SIG-M5 treated with dmso at 0.1 percent for 504 hours (cell line): Measurements from ENCODE around the gene DCDC1.

Experiments used
- DNase-seq: peaks from one replicate; lab custom pipeline; 2025; ENCODE audit not compliant: unreplicated experiment; lab: John Stamatoyannopoulos, UW

Gene DCDC1

DNA sequence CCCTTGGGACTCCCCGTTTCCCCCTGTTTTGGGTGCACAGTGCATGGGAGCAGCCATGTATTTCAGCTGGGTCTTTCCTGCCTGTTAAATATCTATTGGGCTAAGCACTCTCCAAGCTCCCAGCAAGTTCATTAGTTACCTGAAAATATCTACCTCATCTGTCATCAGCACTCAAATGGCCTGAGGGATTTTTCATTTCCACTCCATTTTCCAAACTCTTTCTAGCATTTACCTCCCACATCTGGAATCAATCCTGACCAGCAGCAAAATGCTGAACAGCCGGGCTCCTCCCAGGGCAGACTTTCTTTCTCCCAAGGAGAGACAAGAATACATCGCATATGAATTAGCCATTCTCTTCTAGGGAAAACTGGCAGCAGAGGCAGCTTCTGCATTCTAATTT, 509.9 kb downstream of the DCDC1 start:
- DNase-seq: no peak

DNA sequence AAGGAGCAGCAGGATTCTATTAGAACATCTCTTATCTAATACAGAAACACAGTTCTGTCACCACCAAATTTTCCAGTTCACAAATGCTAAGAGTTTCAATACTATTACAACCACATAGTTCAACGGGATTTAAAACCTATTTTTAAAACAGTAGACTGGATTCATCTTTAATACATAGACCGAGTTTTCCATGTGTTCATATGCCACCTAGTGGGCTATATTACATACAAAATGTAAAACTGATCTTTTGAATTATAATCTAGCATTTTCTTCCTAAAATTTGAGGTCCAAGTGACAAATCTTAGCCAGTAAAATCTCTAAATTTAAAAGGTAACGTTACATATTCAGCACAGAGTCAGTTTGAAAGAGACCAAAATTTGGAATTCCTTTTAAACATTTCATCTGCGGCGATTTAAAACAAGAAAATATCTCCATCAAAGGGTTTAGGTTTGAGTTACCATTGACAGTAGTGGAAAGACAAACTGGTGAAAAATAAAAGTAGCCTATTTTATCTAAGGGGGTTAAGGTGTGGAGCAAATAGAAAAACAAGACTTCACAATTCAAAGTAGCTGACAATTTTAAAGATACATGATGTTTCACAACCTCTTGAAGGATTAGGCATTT, 514.0 kb downstream of the DCDC1 start:
- DNase-seq: no peak

DNA sequence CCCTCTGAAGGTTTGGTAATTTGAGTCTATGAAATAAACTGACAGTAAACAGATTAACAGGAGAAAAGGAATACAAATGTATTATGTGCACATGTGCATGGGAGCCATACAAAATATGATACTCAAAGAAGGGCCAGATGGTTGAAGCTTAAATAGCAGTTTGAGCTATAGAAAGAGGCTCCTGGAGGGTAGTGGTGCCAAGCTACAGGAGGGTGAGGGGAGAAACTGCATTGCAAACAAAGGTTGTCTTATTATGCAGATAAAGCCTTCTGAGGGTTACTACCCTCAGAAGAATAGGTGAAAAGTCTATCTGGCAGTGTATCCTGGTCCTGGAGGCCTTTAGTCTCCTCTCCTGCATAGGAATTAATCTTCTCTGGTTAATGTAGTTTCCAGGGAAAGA, 516.1 kb downstream of the DCDC1 start:
- DNase-seq: no peak

DNA sequence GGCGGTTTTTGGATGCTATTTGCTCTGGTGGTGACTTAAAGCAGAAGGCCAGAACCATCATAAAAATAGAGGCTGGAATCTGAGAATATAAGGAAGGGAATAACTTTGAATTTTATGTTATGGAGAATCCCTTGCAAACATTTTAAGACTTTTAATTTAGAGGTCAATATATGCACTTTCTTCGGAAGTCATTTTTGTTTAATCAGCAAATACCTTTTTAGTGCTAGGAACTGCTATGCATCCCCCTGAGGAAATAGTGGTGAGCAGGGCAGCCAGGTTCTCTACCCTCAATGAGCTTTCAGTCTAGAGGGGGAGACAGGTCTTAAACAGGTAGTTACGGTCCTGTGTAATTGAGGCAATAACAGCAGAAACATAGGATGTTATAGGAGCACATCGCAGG, 516.9 kb downstream of the DCDC1 start:
- DNase-seq: no peak

DNA sequence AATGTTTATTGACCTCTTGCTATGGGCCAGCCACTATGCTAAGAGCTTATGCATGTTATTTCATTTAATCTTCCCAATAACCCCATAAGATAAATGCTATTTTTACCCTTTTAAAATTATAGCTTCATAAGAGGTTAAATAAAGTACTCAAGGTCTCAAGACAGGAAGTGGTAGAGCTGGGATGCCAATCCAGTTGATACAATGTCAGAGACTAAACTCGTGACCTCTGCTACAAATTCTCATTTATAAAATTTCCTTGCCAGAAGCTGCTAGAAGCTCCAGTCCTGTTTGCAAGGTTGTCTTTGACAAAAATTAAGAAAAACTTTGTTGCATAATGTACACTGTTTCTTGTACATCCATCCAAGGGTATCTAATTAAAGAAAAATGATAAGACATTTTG, 517.4 kb downstream of the DCDC1 start:
- DNase-seq: no peak

DNA sequence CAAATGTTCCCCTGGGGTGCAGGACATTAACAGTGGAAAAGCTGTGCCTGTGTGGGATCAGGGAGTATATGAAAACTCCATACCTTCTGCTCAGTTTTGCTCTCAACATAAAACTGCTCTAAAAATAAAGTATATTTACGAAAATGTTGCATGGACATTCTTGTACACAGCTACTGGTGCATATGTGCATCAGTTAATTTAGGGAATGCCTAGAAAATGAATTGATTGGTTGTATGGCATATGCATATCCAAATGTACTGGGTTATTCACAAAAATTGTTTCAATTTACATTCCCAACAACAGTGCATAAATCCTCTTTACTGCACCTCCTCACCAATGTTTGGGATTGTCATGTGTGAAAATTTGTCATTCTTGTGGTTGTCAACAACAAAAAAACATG, 532.3 kb downstream of the DCDC1 start:
- DNase-seq: no peak

DNA sequence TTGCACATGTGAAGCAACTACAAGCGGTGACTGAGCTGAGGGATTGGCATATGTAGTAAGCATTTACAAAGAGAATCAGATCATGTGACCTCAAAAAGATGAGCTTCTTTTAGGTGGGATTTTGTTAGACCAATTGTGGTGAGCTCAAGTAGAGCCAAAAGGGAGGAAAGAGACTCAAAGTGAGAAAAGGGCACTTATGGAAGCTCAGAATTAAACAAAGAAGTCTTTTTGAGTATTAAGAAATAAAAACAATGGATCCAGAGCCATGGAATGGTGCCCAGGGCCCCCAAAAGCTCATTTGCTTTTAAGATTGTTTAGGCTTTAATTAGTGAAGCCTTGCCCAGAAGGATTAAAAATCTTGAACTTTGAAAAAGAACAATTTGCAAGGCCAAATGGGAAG, 536.7 kb downstream of the DCDC1 start:
- no peak for DNase-seq

DNA sequence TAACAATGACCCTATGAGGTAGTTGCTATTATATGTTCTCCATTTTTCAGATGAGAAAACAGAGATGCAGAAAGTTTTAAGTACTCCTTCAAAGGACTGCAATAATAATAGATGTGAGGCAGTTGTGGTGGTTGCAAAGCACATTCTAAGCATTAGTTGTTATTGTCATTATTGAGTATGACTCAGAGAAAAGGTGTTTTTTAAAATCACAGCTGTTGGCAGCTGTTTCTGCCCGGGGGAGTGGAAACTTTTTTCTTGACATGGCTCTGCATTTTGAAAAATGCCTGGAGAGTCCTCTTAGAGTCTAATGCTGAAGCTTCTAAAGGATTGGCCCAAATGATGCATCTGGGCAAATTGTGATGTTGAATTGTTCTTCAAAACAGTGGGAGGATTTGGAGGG, 538.9 kb downstream of the DCDC1 start:
- DNase-seq: no peak

DNA sequence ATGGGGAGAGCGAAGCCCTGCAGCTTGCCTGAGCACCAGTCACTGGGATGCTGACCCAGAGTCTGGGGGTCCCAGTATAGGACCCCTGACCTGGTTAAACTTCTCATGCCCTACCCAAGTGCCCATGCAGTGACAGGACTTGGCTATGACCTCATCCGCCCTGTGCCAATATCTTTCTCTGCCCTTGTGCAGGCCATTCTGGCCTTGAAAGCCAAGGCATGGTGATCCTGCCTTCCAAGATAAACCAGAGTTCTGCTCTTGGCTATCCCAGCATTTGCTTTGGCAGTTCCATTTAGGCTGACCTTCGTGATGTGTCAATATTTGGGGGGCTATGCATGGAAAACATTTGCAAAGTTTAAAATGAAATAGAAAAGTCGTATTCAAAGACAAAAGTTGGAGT, 542.6 kb downstream of the DCDC1 start:
- no peak for DNase-seq

DNA sequence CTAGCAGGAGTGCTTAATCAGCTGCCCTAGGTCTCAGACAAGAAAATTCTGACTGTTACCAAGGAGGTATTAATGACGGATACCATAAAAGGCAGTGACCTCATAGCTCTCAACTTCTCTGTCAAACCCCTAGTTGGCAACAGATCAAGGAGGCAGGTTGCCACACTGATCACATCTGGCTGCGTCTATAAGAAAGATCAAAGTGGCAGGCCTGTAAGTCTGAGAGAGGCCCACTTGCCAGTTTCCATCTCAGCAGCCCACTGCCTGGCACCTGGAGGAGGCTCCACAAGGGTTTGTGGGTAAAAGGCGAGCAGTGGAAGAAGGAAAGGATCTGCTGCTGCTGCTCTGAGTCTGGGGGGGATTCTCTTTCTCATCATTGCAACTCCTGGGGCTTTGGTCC, 543.8 kb downstream of the DCDC1 start:
- no peak for DNase-seq

DNA sequence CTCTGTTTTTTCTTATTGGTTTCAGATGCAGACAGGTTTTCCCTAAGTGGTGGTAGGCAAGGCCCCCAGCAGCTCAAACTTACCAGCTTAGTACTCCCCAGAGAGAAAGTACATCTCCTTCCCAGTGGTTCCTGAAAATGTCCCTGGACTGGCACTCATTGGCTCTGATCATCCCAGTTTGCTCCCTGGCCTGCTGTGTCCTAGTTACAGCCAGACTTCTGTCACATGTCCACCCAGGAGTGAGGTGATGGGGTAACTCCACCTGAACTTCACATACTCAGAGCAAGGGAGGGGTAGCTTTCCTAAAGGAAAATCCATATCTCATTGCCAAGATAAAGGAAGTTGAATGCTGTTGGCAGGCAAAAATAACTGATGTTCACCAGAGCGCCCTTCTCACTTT, 546.4 kb downstream of the DCDC1 start:
- DNase-seq: no peak

DNA sequence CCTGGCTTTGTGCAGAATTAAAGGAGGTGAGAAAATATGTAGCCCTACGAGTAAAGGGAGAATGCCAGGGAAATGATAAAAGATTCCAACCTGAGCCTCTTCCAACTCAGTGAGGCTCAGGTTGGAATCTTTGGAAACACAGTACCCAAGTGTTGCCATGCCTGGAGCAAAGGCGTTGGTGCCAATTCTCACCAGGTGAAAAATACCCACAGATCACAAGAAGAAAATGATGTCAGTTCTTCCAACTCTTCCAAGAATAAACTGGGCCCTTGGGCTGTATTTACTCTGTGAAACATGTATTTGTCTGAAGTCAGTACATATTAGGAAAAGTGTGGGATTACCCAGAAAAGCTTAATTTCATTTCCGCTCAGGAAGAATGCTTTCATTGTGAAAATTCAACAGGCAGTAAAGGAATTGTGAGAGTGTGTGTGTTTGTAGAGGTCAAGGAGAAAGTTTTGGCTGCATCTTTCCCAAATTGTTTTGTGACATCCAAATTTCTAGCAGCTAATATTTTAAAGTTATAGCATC, 548.0 kb downstream of the DCDC1 start:
- DNase-seq: no peak

DNA sequence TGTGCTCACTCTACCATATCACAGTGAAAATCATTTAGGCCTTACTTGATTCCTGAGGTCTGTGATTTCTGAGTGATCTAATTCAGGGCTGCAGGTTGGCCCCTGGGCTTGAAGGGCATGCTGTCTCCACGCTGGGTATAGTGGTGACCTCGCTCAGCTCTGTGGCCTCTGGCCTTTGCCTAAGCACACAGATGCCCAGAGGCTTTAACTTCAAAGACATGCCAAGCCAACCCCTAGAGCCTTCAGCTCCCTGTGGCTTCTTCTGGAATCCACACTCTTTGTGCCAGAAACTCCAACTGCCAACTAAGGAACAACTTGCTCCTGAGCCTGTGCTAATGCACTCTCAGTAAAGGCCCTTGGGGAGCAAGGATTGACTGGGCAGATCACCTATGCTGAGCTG, 550.8 kb downstream of the DCDC1 start:
- no peak for DNase-seq

DNA sequence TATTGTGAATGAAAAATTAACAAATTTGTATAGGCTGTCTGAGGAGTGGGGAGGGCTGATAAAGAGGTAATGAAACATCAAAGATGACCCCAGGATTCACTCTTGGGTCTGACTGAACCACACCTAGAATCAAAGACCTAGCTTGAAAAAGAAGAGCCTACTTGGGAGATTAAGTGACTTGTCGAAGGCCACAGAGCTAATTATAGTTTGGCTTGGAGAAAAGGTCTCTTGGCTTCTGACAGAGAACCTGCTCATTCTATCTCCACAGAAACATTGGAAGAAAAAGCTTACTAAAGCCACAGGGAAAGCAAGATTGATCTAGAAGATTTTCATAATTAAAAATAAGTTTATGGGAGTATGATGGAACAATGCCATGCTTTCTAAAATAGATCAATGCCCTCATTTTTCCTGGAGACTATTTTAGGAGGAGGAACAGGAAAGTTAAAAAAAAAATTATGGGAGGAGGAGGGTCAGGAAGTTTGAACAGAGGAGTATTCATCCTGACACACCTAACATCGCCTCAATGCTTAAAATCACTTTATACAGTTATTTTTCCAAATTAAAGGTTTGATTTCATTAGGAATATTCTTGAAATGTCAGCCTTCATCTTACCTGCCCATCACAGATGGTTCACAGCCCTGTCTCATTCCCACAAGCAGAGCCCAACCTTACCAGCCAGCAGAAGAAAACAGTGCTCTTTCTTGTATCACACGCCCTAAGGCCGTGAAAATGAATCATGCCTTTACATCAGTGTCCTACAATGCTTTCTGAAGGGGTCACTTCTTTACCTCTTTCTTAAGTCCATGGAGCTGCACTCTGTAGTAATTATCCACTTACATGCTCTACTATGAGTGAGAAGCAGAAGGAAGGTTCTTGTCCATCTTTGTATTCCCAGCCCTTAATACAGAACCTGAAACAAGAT, 552.3 kb downstream of the DCDC1 start:
- DNase-seq: no peak

DNA sequence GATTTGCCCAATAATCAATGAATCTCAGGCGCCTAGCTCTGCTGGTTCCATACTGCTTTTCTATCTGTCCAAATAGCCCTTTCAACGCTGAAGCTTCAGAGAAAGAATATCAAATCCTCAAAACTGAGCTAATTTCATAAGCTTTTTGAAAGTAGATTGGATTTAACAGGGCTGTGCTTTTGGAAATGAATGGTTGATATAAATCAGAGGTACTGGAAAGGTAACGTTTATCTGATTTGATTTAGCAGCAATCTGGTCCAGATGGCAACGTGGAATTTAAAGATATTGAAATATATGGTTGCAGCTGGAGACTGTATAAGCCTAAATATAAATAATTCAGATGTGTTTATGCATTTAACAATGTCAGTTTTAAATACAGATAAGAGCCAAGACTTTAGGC, 553.9 kb downstream of the DCDC1 start:
- DNase-seq: no peak

DNA sequence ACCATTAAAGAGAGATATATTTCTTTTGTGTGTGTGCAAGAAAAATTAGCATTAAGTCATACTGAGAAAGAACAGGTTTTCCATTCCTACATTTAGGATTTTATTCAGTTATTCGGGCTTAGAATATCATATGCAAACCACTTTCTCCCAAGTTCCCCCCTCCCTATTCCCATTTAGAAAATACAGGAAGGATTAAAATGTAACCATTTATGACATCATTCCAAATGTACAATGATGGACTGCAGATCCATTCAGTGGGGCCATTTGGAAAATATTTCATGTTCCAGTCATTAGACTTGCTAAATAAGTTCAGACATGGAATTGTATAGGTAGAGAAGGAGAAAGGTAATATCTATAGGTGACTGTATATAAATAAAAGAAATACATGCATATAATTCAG, 554.8 kb downstream of the DCDC1 start:
- DNase-seq: no peak
